Iris pigment epithelial cell (primary cell): ENCODE measurements around the gene IFITM5.
A peak's percentile ranks its signal among the peaks of the same experiment; 100 is the strongest.

ENCODE experiments used
- DNase-seq: peaks from one replicate; pipeline ENCODE4 v3.0.0-alpha.2; 2011; ENCODE audit warnings: low read depth

Gene IFITM5

GRCh38 chr11:283405-284104, 15.8 kb downstream of the IFITM5 start:
- no peak for DNase-seq

GRCh38 chr11:282630-283360, 16.5 kb downstream of the IFITM5 start:
- DNase-seq: no peak

- no peak for DNase-seq
These were observed 17.2 kb downstream of the IFITM5 start for GRCh38 chr11:282171-282570.

GRCh38 chr11:281486-282161, 17.7 kb downstream of the IFITM5 start:
- DNase-seq: no peak

- DNase-seq: no peak
These were observed 18.4 kb downstream of the IFITM5 start for GRCh38 chr11:280706-281485.

- DNase-seq: peak; percentile 46
These were observed 19.2 kb downstream of the IFITM5 start for GRCh38 chr11:279966-280705.

- DNase-seq: no peak
These were observed 20.0 kb downstream of the IFITM5 start for GRCh38 chr11:279040-279965.

GRCh38 chr11:278001-278951, 21.1 kb downstream of the IFITM5 start, which contains the start of gene NLRP6:
NLRP6 (plus strand) TSS chr11:278407; CDS start chr11:278570, 163 bp downstream.
- no peak for DNase-seq

- DNase-seq: no peak
These were observed 23.1 kb downstream of the IFITM5 start for GRCh38 chr11:276219-276618.

- DNase-seq: no peak
These were observed 26.5 kb downstream of the IFITM5 start for GRCh38 chr11:272931-273198.

GRCh38 chr11:272195-272930, 27.0 kb downstream of the IFITM5 start:
- DNase-seq: no peak

- no peak for DNase-seq
These were observed 28.0 kb downstream of the IFITM5 start for GRCh38 chr11:271319-271715.

- DNase-seq: no peak
These were observed 28.6 kb downstream of the IFITM5 start for GRCh38 chr11:270451-271318.

- DNase-seq: peak; percentile 27
These were observed 30.0 kb downstream of the IFITM5 start for GRCh38 chr11:269146-269890.

- peak; percentile 14 for DNase-seq
These were observed 30.6 kb downstream of the IFITM5 start for GRCh38 chr11:268716-269145.

- no peak for DNase-seq
These were observed 31.8 kb downstream of the IFITM5 start for GRCh38 chr11:267491-267994.
